Measurements from ENCODE around the gene POT1. TPM values are rescaled to one million over a fixed set of nuclear protein-coding genes. Genes with fewer than 3 reads are reported as not detected.

The POT1 gene
- total RNA-seq, 1 donor from 2014 or later, result 28.7 TPM

- Histone ChIP-seq H3K27ac (no peak overlapping the region), H3K4me1 (no peaks in the 10 kb centered on the region), H3K36me3 (no peaks in the 10 kb centered on the region), H3K9me3 (no peaks in the 10 kb centered on the region), H3K4me3 (no peak overlapping the region), H3K27me3 (no peaks in the 10 kb centered on the region)
- DNase-seq (ENCODE audit: low spot score in 2 of 2), result no peak
- intact Hi-C loops (cut with DNase I), result no loop called here
- no peak for TF ChIP-seq CTCF (IDR thresholded peaks at IDR 0.05)
Measured at GRCh38 chr7:124874644-124875163, 54.9 kb downstream of the POT1 start.

- DNase-seq (ENCODE audit: low spot score in 2 of 2), result no peak
- no peak for TF ChIP-seq CTCF (IDR thresholded peaks at IDR 0.05)
Measured at GRCh38 chr7:124857672-124858235, 71.9 kb downstream of the POT1 start.

DNA sequence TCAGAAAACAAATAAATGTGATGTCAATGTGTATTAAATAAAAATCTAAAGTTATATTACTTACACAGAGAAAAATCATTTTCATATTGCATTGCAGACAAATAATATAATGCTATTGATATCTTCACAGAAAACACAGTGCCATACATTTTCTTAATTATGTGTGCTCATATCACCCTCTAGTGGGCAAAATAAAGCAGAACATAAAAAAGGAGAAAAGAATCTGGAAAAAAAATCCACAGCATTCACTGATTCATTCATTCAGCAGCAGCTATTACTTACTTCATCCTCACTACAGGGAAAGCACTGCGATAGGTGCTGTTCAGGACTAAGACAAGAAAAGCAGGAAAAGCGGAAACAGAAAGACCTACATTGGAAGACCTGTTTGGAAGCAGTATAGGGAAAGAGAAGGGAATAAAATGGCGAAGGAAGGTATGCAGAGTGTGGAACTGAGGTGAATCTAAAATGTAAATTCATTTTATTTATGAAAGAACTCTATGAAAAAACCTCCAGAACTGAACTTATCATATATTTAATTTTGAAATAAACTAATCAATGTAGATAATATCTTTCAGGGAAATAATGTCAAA is 73.2 kb downstream of the POT1 start:
- H3K4me3 ChIP-seq, result no peak overlapping the region
- intact Hi-C loops (cut with DNase I), result no loop called here
- H3K36me3 ChIP-seq, result peaks cover 0 to 14% of the 10 kb centered on the region in 2 donors
- H3K9me3 ChIP-seq, result no peaks in the 10 kb centered on the region
- H3K4me1 ChIP-seq, result no peaks in the 10 kb centered on the region
- H3K27ac ChIP-seq, result no peak overlapping the region
- H3K27me3 ChIP-seq, result no peaks in the 10 kb centered on the region
- DNase-seq (ENCODE audit: low spot score in 2 of 2), result no peak
- peak in 2 of 3 experiments; percentile 57 to 65 for TF ChIP-seq CTCF (IDR thresholded peaks at IDR 0.05)

More at GRCh38 chr7:124857672-124858235, 71.9 kb downstream of the POT1 start:
- H3K36me3 ChIP-seq, result peaks cover 0 to 14% of the 10 kb centered on the region in 2 donors
- no peaks in the 10 kb centered on the region for H3K4me1 ChIP-seq
- no peak overlapping the region for H3K27ac ChIP-seq
- intact Hi-C loops (cut with DNase I), result no loop called here
- no peaks in the 10 kb centered on the region for H3K9me3 ChIP-seq
- H3K27me3 ChIP-seq, result no peaks in the 10 kb centered on the region
- H3K4me3 ChIP-seq, result no peak overlapping the region

DNA sequence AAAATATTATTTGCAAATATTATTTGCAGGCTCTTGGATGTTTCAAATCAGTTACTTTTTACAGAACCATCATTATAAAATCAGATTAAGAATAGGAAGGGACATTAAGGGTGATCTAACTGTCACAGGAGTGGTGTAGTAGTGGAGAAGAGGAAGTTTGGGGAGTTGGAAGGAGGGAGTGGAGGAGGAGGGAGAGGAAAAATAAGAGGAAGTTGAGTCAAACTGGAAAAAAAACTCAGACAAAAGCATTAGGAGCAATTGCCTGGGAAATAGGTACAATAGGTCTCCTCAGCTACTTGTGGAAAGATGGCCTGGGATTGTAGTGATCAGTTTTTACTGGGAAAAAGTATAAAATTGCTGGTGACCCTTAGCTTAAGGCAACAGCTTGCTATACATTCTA is 86.3 kb downstream of the POT1 start:
- no peak for DNase-seq (ENCODE audit: low spot score in 2 of 2)
- no peaks in the 10 kb centered on the region for H3K27me3 ChIP-seq
- intact Hi-C loops (cut with DNase I), result no loop called here
- no peak overlapping the region for H3K27ac ChIP-seq
- H3K4me3 ChIP-seq, result no peak overlapping the region
- H3K9me3 ChIP-seq, result no peaks in the 10 kb centered on the region
- TF ChIP-seq CTCF (IDR thresholded peaks at IDR 0.05), result no peak
- no peaks in the 10 kb centered on the region for H3K4me1 ChIP-seq
- H3K36me3 ChIP-seq, result peaks cover 13 to 17% of the 10 kb centered on the region in 2 donors

GRCh38 chr7:124840435-124840834 is 89.2 kb downstream of the POT1 start:
- no peaks in the 10 kb centered on the region for H3K36me3 ChIP-seq

More at GRCh38 chr7:124840435-124840834, 89.2 kb downstream of the POT1 start:
- no peaks in the 10 kb centered on the region for H3K27me3 ChIP-seq
- H3K27ac ChIP-seq, result no peak overlapping the region
- TF ChIP-seq CTCF (IDR thresholded peaks at IDR 0.05), result peak in 1 of 3 experiments; percentile 13
- no peaks in the 10 kb centered on the region for H3K9me3 ChIP-seq
- no peaks in the 10 kb centered on the region for H3K4me1 ChIP-seq
- intact Hi-C loops (cut with DNase I), result no loop called here
- DNase-seq (ENCODE audit: low spot score in 2 of 2), result no peak
- no peak overlapping the region for H3K4me3 ChIP-seq
